ENCODE measurements around the gene TMPRSS15. TPM values are rescaled to one million over a fixed set of nuclear protein-coding genes. Genes with fewer than 3 reads are reported as not detected.

TMPRSS15 gene
- total and polyA plus RNA-seq, 9 of the 15 experiments (the other 6 are each of a cell fraction or from before 2014, with no cell fraction given): 0.03 to 0.11 (median 0.04) TPM; not detected in 4

DNA sequence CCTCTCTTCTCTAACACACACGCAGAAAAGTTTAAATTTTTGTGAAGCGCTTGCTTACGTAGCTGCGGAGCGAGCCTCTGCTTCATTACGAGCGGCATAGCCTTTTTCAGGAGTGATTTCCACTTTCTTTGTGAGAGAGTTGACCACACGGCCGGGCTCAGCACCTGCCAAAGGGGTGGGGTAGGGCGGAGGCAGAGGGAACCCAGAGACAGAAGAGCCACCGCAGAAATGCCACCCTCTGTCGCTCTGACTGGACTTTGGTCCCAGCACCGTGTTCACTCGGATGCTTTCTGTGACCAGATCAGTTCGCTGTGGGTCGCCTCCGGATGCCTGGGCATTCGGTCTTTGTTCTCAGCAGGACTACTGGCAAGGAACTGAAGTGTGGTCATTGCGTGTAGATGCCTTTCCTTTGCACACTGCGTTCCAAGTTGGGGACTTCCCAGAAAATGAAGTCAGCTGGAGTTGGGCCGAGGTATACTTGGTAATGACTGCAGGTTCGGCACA is 158.1 kb downstream of the TMPRSS15 start:
- Histone ChIP-seq H3K36me3 (ENCODE audit: control insufficient read depth, insufficient read depth, low read length) (no peaks in the 10 kb centered on the region), H3K27me3 (ENCODE audit: control insufficient read depth in 2 of 2, insufficient read depth in 2 of 2, low read length in 2 of 2) (no peaks in the 10 kb centered on the region), H3K4me3 (no peak overlapping the region), H2AFZ (ENCODE audit: low read depth, low read length) (no peak overlapping the region), H3K4me2 (ENCODE audit: insufficient read depth, low read length) (no peak overlapping the region), H3K9me3 (replicated peaks; ENCODE audit: control insufficient read depth, insufficient read depth, low read depth, low read length) (no peaks in the 10 kb centered on the region), H4K20me1 (replicated peaks; ENCODE audit: control insufficient read depth, insufficient read depth, low read length) (no peaks in the 10 kb centered on the region), H3K9me1 (ENCODE audit: control insufficient read depth, insufficient read depth, low read length) (no peaks in the 10 kb centered on the region), H3K4me1 (replicated peaks in 1 of 2; ENCODE audit: control insufficient read depth in 2 of 2, insufficient read depth in 2 of 2, low read length in 2 of 2) (no peaks in the 10 kb centered on the region), H3K27ac (ENCODE audit: extremely low read depth, low read depth, low read length) (no peak overlapping the region), H3K9ac (ENCODE audit: insufficient read depth in 1 of 2, low read depth in 2 of 2, low read length in 2 of 2) (no peak overlapping the region), H3K79me2 (ENCODE audit: control insufficient read depth, insufficient read depth, low read length) (no peaks in the 10 kb centered on the region)
- in situ Hi-C loops (cut with MboI) (no loop called here), intact Hi-C loops (cut with micrococcal nuclease) (no loop called here)
- no peak for TF ChIP-seq ZNF583 (CRISPR knock-in tag; IDR thresholded peaks at IDR 0.05)
- TF ChIP-seq NFXL1 (CRISPR knock-in tag; IDR thresholded peaks at IDR 0.05): no peak
- TF ChIP-seq DNMT1 (IDR thresholded peaks at IDR 0.05): no peak
- TF ChIP-seq, protein P1, sequence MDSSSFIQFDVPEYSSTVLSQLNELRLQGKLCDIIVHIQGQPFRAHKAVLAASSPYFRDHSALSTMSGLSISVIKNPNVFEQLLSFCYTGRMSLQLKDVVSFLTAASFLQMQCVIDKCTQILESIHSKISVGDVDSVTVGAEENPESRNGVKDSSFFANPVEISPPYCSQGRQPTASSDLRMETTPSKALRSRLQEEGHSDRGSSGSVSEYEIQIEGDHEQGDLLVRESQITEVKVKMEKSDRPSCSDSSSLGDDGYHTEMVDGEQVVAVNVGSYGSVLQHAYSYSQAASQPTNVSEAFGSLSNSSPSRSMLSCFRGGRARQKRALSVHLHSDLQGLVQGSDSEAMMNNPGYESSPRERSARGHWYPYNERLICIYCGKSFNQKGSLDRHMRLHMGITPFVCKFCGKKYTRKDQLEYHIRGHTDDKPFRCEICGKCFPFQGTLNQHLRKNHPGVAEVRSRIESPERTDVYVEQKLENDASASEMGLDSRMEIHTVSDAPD (CRISPR knock-in tag; IDR thresholded peaks at IDR 0.05): no peak
- no peak for TF ChIP-seq CBX8 (IDR thresholded peaks at IDR 0.05; ENCODE audit: borderline replicate concordance, extremely low read depth, low read depth, low read length, poor library complexity, severe bottlenecking)
- no peak for TF ChIP-seq ILK (tag; IDR thresholded peaks at IDR 0.05; ENCODE audit: borderline replicate concordance, low read depth)
- no peak for TF ChIP-seq ZNF12 (CRISPR knock-in tag; IDR thresholded peaks at IDR 0.05)
- TF ChIP-seq TCFL5 (CRISPR knock-in tag; conservative IDR thresholded peaks at IDR 0.05): no peak
- no peak for DNase-seq (ENCODE audit: extremely low read depth in 1 of 4, low spot score in 3 of 4)
- ChIA-PET CTCF (ENCODE audit: low intra/inter-chr PET ratio) (no interaction called here), POLR2A (interaction anchor here (0.7 kb wide), 1 partner anchor 35 kb away, joined by 3 read pairs; no protein-coding TSS in a partner anchor)
- 6% methylated on average over 18 of the region's 22 CpGs for WGBS (ENCODE audit: insufficient coverage, low coverage, missing lambda C conversion rate)
- no peak for ATAC-seq
- no peak for FAIRE-seq
- no TSS peak for BruUV-seq (replicated peaks)

Data from K562 (cell line).